ENCODE results near the gene CUL4A.

DNA sequence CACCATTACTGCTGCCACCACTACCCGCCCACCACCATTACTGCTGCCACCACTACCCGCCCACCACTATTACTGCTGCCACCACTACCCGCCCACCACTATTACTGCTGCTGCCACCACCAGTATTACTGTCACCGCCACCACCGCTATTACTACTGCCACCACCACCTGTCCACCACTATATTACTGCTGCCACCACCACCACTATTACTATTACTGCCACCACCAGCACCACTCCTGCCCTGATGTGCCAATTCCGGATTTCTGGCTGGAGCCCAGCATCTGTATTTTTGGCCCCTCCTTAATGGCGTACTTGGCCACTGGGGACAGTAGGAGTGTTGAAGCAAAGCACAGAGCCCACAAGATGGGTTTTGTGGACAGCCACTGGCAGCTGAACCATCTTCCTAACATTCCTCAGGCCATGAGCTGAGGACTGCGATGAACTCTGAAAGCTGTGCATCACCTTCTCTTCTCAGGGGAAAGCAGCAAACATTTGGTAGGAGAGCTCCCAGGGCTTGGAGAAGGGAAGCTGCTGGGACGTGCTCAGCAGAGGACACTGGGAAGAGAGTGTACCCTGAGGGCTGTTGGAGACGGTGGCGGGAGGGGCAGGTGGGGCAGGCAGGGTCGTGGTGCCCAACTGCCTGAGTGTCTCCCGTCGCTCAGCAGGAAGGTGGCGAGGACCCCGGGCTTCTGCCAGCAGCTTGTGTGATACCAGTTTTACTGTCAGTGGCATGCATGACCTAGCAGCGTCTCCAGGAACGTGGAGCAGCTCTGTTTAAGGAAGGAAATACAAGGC lies 23.0 kb downstream of the CUL4A start:
- no peak for TF ChIP-seq SMC3 (conservative IDR thresholded peaks at IDR 0.05; ENCODE audit: poor library complexity)
- TF ChIP-seq, protein P1, sequence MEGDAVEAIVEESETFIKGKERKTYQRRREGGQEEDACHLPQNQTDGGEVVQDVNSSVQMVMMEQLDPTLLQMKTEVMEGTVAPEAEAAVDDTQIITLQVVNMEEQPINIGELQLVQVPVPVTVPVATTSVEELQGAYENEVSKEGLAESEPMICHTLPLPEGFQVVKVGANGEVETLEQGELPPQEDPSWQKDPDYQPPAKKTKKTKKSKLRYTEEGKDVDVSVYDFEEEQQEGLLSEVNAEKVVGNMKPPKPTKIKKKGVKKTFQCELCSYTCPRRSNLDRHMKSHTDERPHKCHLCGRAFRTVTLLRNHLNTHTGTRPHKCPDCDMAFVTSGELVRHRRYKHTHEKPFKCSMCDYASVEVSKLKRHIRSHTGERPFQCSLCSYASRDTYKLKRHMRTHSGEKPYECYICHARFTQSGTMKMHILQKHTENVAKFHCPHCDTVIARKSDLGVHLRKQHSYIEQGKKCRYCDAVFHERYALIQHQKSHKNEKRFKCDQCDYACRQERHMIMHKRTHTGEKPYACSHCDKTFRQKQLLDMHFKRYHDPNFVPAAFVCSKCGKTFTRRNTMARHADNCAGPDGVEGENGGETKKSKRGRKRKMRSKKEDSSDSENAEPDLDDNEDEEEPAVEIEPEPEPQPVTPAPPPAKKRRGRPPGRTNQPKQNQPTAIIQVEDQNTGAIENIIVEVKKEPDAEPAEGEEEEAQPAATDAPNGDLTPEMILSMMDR (IDR thresholded peaks at IDR 0.05; ENCODE audit: poor library complexity, severe bottlenecking) = no peak
- no peak for TF ChIP-seq POLR2AphosphoS5 (IDR thresholded peaks at IDR 0.05)
- no peak for TF ChIP-seq EP300 (conservative IDR thresholded peaks at IDR 0.05; ENCODE audit: poor library complexity, severe bottlenecking)
- TF ChIP-seq, protein P2, sequence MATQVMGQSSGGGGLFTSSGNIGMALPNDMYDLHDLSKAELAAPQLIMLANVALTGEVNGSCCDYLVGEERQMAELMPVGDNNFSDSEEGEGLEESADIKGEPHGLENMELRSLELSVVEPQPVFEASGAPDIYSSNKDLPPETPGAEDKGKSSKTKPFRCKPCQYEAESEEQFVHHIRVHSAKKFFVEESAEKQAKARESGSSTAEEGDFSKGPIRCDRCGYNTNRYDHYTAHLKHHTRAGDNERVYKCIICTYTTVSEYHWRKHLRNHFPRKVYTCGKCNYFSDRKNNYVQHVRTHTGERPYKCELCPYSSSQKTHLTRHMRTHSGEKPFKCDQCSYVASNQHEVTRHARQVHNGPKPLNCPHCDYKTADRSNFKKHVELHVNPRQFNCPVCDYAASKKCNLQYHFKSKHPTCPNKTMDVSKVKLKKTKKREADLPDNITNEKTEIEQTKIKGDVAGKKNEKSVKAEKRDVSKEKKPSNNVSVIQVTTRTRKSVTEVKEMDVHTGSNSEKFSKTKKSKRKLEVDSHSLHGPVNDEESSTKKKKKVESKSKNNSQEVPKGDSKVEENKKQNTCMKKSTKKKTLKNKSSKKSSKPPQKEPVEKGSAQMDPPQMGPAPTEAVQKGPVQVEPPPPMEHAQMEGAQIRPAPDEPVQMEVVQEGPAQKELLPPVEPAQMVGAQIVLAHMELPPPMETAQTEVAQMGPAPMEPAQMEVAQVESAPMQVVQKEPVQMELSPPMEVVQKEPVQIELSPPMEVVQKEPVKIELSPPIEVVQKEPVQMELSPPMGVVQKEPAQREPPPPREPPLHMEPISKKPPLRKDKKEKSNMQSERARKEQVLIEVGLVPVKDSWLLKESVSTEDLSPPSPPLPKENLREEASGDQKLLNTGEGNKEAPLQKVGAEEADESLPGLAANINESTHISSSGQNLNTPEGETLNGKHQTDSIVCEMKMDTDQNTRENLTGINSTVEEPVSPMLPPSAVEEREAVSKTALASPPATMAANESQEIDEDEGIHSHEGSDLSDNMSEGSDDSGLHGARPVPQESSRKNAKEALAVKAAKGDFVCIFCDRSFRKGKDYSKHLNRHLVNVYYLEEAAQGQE (IDR thresholded peaks at IDR 0.05; ENCODE audit: borderline replicate concordance) = no peak
